Measurements from ENCODE around the gene RACK1.

RACK1 gene

GRCh38 chr5:181198106-181198685, 45.5 kb downstream of the RACK1 start:
- no peak for DNase-seq (ENCODE audit: low spot score)
- no peak for FAIRE-seq

GRCh38 chr5:181197326-181197951, 46.3 kb downstream of the RACK1 start:
- no peak for DNase-seq (ENCODE audit: low spot score)
- FAIRE-seq = no peak

DNA sequence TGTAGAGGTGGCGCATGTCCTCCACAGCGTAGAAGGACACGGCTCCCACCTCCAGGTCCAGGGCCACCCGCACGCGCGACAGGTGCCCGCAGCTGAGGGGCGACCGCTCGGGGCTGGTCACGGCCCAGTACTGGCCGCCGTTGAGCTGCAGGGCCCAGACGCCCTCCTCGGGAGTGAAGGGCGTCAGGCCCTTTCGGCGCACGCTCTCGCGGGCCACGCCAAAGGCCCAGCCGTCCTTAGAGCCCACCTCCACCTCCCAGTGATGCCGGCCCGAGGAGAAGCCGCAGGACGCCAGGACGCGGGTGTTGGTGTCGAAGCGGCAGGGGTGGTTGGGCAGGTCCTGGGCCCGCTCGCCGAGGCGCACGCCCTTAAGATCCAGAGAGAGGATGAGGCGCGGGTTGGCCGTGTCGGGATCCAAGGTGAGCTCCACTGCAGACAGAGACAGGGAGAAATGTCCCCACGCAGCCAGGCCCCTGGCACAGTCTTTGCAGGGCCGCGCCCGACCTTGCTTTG, 48.4 kb downstream of the RACK1 start:
- DNase-seq (ENCODE audit: low spot score) (no peak), FAIRE-seq (no peak)

DNA sequence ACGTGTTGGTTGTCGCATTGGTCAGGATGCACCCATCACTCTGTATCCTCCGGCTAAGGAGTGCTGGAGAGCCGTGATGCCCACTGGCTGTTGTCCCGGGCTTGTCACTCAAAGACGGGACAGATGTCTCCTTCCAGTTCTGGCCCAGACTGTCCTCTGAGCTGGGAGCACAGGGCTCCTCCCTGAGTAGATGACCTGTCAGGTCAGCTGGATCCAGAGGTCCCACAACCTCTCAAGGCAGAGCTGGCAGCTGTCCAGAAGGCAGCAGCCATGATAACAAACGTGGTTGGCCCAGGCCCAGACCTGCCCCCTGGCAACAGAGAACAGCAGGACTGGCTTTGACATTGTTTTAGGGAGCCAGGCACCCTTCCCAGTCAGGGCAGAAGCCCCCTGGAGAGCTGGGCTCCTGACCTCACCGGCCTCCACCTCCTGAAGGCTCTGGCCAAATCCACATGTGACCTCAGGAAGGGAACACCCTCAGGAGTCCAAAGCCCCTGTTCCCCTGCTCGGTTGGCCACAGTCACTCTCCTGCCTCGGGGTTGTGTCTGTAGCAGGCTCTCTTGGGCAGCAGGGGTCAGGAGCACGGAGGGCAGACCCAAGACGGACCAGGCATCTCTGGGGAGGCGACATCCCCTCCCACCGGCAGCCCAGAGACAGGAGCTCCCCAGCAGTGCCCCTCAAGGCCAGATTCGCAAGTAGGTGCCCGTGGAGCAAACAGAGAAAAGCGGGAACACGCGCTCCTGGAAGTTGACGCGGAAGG, 49.0 kb downstream of the RACK1 start:
- DNase-seq (ENCODE audit: low spot score) (no peak), FAIRE-seq (no peak)

DNA sequence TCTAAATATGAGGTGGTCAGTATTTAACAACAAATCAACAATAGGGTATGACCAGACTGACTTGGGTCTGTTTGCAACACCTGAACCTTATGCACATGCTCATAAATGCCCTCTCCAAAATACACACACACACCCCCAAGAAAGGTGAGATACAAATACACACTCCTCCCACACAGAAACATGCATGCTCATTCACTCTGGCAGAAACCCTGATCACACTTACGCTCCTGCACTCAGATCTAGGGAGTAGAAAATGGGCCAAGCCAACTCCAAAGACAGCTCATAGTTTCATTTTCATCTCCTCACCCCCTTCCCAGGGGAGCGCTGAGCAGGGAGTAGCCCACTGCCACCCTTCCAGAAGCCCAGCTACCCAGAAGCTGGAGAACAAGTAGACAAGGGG, 50.0 kb downstream of the RACK1 start:
- DNase-seq (ENCODE audit: low spot score) = no peak
- FAIRE-seq = no peak

- no peak for DNase-seq (ENCODE audit: low spot score)
- no peak for FAIRE-seq
These were observed 51.2 kb downstream of the RACK1 start for GRCh38 chr5:181192337-181193046.

GRCh38 chr5:181191526-181192336, 52.0 kb downstream of the RACK1 start:
- FAIRE-seq (peak; percentile 32), DNase-seq (ENCODE audit: low spot score) (peak; percentile 90)

DNA sequence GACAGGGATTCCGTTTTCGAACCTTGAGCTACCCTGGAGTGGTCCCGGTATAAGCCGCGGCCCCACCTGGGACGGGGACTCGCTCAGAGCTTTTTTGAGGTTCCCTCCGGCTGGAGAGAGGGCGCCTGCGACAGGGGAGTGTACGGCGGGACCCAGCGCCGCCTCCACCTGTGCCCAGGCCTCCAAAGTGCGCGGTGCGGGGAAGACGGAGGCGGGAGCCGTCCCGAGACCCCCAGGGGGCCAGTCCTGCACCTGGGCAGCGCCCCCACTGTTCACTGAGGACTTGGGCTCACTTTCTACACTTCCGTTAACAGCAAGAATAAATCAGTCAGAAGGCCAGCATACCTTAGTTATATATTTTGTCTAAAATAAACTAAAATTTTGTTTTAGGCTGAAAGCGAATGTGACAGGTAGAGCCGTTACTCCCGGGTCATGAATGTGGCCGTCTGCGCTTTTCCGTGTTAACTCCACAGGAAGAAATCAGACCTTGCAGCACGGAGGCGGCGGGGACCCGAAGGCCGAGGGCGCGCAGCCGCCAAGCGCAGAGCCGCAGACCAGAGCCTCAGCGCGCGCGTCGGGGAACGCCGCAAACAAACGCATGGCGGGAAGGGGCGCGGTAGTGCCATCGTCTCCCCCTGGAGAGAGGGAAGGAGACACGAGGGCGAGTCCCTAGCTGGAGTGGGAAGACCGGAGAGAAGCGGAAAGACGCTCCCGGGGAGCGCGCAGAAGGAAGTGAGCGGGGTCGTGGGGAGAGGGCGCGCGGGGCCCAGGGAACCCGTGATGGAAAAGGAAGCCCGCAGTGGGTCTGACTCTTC, 52.8 kb downstream of the RACK1 start:
- FAIRE-seq (no peak), DNase-seq (ENCODE audit: low spot score) (no peak)

DNA sequence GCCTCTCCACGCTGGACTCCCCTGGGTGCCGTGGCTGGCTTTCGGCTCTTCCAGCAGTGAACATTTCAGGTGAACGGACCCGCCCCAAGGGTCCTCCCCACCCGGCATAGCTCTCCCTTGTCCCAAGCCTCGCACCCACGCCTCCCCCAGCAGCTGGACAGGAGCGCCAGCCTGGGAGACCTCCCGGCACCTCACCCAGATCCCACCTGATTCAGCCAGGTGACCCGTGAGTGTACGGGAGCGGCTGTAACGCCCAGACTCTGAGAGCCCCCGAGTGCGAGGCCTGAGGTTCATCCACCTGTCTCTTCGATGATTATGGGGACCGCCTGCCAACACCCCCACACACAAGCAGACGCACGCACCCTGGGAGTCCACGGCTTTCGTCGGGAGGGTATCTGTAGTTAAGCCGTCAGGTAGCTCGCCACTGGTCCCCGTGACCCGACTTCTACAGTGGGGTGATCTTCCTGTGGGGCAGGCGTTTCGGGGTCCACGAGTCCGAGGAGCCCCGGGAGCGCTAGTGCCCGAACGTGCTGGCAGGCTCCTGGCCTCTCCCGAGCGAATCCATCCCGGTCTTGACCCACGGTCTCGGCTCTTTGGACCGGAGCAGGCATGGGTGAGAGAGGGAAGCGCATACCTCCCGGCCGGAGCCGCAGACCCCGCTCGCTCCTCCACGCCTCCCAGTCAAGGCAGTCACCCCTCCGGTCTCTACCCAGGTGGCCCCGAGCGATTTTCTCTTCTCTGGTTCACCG, 53.6 kb downstream of the RACK1 start:
- FAIRE-seq = no peak
- no peak for DNase-seq (ENCODE audit: low spot score)

DNA sequence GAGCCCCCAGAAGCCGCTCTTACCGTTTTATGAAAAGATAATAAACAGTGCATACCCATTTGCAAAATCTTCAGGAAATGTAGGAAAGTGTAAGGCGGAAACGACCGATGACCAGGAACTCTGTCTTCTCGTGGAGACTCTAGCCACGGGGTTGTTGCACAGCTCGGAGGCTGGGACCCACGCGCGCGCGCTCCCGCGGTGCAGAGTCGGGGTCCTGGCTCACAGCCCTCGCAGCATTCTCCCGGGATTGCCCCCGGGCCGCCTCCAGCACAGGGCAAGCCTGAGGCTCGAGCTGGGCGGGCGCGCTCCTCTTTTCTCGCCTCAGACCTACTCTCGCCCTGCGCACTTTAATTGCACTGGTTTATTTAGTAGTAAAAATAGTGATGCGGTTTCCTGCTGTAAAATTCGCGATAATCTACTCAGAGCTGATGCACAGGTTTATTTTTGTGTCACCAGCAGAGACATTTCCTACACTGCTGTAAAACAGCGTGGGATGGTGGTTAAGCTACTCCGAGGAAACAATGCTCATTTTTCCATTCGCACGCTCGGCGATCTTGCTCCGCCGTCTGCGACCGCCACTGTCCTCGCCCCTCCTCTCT, 54.2 kb downstream of the RACK1 start:
- FAIRE-seq (no peak), DNase-seq (ENCODE audit: low spot score) (no peak)

DNA sequence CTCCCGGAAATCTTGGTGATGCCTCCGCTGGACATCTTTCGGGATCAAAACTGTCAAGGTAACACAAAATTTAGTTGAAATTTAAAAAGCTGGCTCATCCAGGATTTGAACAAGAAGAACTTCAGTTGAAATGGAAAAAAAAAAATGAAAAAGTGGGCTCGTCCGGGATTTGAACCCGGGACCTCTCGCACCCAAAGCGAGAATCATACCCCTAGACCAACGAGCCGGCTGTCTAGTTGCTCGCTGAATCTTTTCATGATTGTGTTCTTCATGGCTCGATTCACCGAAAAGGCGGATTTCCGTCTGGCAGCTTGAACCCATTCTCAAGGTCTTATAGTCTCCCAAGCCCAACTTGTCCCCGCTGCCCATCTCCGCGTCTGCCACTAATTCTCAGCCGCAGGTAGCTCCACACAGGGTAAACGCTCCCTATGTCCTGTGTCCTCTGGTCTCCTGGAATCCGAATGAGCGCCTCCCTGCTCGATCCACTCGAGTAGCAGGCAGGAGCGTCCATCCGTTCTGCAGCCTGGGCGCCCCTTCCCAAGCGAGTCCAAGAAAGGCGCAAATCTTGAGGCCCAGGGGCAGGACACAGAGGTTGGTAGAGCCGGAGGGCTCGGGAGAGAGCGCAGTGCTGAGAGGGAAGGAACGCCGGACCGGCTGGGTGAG, 54.9 kb downstream of the RACK1 start:
- no peak for FAIRE-seq
- peak; percentile 46 for DNase-seq (ENCODE audit: low spot score)

GRCh38 chr5:181187500-181188213, 56.0 kb downstream of the RACK1 start:
- DNase-seq (ENCODE audit: low spot score) = peak; percentile 64
- FAIRE-seq = no peak

GRCh38 chr5:181186986-181187499, 56.7 kb downstream of the RACK1 start:
- no peak for DNase-seq (ENCODE audit: low spot score)
- no peak for FAIRE-seq
